ENCODE results near the gene SLF2. TPM values are rescaled to one million over a fixed set of nuclear protein-coding genes. Genes with fewer than 3 reads are reported as not detected.
"Not testable (repeated sequence)": the region's sequence is repeated elsewhere in the genome, so short reads cannot be mapped to it uniquely, and the experiment has no call there.

Gene SLF2
- total RNA-seq, 1 donor from 2014 or later, result 15.0 TPM

DNA sequence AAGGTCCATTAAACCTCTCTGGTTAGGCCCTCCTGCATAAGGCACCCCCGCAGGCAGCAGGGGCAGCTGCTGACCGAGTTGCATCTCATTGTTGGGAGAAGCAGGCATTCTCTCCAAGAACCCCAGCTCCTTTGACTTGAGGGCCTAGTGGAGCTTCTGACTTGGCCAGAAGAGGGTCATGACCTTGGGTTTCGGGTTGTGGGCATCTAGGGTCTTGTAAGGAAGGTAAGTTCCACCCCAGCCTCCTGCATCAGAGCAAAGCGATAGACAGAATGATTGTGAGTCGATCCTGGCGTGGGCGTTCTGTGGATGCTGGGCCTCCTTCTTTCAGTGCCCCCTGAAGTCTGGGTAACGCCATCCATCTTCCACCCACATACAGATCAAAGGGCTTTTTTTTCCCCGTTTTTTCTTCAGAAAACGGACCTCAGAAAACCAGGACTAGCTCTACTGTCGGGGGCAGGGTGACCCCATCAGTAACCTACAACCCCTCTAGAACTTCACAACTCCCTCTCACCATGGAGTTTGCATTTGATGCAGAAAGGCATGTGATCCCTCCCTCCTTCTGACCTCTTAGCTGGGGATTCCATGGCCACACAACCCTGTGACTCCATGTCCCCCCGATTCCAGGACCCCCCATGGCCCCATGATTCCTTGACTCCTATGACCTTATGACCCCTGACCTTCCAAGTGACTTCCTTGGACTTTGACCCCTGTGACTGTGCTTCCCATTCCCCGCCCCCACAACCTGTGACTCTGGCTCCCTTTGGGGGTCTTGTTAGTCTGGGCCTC lies 59.5 kb downstream of the SLF2 start:
- DNase-seq (no peak), ATAC-seq (ENCODE audit: poor library complexity) (no peak)
- intact Hi-C loops (cut with DNase I), result no loop called here

DNA sequence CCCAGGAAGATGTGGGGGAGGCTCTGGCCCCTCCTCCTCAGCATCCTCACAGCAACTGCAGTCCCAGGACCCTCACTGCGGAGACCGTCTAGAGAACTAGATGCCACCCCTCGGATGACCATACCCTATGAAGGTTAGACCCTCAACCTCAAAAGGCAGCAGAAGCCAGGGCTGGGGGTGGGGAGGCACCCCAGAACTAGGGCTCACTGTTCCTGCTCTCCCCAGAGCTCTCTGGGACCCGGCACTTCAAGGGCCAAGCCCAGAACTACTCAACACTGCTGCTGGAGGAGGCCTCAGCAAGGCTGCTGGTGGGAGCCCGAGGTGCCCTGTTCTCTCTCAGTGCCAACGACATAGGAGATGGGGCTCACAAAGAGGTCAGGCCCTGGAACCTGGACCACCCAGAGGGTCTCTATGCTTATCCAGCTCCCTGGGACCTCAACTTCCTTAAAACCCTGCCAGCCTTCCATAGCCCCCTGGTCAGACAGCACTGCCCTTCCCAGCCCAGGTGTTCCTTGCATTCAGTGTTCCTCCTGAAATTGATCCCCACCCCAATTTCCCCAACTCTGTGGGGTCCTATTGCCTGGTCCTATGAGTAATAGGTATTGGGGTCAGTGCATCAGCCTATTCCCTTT lies 60.3 kb downstream of the SLF2 start:
- intact Hi-C loops (cut with DNase I), result no loop called here
- DNase-seq (no peak), ATAC-seq (ENCODE audit: poor library complexity) (no peak)

DNA sequence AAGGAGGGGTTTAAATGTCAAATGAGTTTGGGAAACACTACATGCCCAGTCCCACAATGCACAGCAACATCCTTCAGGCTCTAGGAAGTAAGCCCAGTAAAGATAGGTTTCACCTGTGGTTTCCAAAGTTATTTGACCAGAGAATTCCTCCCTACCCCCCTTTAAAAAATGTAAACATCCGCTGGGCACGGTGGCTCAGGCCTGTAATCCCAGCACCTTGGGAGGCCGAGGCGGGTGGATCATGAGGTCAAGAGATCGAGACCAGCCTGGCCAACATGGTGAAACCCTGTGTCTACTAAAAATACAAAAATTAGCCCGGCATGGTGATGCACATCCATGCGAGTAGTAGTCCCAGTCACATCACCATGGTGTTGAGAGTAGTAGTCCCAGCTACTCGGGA lies 62.6 kb downstream of the SLF2 start:
- DNase-seq; ATAC-seq (ENCODE audit: poor library complexity); intact Hi-C loops (cut with DNase I): not testable (repeated sequence)

DNA sequence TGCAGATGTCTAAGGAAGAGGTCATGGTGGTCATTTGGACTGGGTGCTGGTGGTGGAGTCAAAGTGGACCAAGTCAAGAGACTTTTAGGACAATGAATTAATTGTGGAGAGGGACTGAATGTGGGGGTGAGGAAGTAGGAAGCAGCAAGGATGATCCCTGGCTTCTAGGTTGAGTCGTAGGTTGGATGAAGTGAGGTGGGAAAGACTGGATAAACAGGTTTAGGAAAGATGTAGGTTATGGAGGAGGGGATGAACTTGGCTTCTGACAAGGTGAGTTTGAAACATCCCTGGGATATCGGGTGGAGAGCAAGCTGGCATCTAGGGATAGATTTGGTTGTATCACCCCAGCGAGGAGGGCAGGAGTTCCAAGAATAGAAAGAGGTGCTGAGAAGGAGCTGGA lies 64.1 kb downstream of the SLF2 start:
- DNase-seq, result no peak
- ATAC-seq (ENCODE audit: poor library complexity), result no peak

DNA sequence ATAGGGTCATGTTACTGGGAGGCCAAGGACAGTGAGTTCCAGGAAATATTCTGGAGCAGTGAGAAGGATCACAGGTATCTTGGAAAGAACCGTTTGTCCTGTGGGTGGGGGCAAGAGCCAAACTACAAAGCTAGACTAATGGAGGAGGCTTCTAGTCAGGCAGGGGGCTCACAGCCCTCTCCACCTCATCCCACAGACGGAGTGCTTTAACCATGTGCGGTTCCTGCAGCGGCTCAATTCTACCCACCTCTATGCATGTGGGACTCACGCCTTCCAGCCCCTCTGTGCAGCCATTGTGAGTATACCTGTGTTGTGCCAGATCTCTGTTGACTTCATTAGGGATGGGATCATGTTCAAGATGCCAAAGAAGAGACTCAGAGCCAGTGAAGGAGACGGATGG lies 64.7 kb downstream of the SLF2 start:
- ATAC-seq (ENCODE audit: poor library complexity) (no peak), DNase-seq (no peak)
- intact Hi-C loops (cut with DNase I), result no loop called here

More for the DNA sequence above, 64.1 kb downstream of the SLF2 start:
- intact Hi-C loops (cut with DNase I), result no loop called here

DNA sequence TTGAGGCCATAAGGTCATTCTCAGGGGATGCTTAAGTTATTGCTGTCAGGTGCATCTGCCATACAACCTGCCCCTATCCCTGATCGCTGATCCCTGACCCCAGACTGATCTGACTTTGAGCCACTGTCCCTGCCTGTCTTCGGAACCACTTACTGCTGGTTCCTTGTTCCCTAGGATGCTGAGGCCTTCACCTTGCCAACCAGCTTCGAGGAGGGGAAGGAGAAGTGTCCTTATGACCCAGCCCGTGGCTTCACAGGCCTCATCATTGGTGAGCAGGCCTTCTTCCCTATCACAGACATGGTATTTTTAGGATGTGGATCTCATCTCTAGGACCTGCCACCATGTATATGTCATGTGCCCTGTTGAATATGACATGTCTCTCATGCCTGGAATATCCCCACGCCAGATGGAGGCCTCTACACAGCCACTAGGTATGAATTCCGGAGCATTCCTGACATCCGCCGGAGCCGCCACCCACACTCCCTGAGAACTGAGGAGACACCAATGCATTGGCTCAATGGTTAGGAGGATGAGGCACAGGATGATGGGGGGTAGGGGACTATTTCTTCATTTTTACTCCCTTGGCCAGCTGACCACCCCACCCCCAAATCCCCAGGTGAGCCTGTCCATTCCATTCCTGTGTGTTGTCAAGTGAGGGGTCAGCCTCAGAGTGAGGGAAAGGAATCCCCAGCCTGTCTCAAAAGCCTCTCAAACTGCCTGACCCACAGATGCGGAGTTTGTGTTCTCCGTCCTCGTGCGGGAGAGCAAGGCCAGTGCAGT lies 65.5 kb downstream of the SLF2 start:
- no peak for DNase-seq
- ATAC-seq (ENCODE audit: poor library complexity), result no peak
- intact Hi-C loops (cut with DNase I), result no loop called here

DNA sequence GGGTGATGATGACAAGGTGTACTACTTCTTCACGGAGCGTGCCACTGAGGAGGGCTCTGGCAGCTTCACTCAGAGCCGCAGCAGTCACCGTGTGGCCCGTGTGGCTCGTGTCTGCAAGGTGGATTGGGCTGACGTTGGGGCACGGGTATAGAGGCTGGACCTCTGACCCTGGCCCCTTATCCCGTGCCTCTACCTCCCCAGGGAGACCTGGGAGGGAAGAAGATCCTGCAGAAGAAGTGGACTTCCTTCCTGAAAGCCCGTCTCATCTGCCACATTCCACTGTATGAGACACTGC lies 66.1 kb downstream of the SLF2 start:
- no peak for DNase-seq

DNA sequence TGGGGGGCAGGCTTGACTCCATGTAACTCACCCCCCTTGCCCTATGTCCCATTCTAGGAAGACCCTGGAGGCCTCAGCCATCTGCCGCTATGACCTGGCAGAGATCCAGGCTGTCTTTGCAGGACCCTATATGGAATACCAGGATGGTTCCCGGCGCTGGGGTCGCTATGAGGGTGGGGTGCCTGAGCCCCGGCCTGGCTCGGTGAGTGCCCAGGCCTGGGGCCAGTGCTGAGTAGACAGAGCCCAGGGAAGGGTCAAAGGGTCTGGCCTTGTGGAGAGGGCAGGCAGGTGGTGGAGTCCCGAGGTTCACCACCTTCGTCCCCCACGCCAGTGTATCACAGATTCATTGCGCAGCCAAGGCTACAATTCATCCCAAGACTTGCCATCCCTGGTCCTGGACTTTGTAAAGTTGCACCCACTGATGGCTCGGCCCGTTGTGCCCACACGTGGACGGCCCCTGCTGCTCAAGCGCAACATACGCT lies 67.1 kb downstream of the SLF2 start:
- DNase-seq (no peak), ATAC-seq (ENCODE audit: poor library complexity) (no peak)
- intact Hi-C loops (cut with DNase I), result no loop called here

More for the DNA sequence above, 66.1 kb downstream of the SLF2 start:
- intact Hi-C loops (cut with DNase I), result no loop called here
- no peak for ATAC-seq (ENCODE audit: poor library complexity)

DNA sequence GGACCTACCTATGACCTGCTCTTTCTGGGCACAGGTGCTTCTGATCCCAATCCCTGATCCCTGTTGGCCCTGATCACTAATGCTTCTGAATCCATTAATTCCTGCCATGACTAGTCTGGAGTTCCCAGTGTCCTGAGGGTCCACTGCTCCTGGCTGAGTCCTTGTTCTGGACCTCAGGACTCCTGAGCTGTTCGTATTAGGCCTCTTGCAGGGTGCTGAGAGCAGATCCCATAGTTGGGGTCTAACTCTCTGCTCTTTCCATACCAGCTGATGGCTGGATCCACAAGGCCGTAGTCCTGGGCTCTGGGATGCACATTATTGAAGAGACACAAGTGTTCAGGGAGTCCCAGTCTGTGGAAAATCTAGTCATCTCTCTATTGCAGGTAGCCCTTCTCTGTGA lies 67.5 kb downstream of the SLF2 start:
- ATAC-seq (ENCODE audit: poor library complexity) (no peak), DNase-seq (no peak)
- intact Hi-C loops (cut with DNase I), result no loop called here

DNA sequence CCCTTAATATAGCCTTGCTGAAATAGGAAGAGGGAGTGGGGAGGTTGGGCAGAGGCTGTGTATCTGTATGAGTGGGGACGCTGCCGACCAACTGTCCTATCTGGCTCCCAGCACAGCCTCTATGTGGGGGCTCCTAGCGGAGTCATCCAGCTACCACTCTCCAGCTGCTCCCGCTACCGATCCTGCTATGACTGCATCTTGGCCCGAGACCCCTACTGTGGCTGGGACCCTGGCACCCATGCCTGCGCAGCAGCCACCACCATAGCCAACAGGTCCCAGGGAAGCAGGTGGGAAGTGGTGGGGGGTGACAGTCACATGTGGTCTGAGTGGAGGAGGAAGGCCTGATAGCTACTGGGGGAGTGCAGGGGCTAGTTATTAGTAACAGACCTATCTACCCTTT lies 67.9 kb downstream of the SLF2 start:
- ATAC-seq (ENCODE audit: poor library complexity) (no peak), DNase-seq (no peak)
- intact Hi-C loops (cut with DNase I), result no loop called here

DNA sequence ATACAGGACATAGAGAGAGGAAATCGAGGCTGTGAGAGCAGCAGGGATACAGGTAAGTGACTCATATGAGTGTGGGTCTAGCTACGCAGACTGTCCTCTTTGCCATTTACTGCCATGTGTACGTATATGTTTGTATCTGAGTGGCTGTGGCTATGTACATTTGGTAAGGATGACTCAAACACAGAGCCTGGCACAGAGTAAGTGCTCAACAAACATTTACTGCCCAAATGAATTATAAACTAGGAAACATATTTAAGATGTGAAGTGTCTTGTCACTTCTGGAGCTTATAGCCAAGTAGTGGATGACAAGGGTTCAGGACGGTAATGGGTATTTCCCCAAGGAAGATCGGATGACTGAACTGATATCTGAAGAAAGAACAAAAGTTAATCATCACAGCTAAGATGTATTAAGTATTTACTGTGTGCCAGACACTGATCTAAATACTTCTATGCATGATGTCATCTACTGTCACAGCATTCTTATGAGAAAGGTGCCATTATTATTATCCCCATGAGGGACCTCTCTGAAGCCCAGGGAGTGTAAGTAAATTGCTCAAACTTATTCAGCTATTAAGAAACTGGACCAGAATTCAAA lies 68.5 kb downstream of the SLF2 start:
- ATAC-seq (ENCODE audit: poor library complexity) (no peak), DNase-seq (no peak)
- intact Hi-C loops (cut with DNase I), result no loop called here

DNA sequence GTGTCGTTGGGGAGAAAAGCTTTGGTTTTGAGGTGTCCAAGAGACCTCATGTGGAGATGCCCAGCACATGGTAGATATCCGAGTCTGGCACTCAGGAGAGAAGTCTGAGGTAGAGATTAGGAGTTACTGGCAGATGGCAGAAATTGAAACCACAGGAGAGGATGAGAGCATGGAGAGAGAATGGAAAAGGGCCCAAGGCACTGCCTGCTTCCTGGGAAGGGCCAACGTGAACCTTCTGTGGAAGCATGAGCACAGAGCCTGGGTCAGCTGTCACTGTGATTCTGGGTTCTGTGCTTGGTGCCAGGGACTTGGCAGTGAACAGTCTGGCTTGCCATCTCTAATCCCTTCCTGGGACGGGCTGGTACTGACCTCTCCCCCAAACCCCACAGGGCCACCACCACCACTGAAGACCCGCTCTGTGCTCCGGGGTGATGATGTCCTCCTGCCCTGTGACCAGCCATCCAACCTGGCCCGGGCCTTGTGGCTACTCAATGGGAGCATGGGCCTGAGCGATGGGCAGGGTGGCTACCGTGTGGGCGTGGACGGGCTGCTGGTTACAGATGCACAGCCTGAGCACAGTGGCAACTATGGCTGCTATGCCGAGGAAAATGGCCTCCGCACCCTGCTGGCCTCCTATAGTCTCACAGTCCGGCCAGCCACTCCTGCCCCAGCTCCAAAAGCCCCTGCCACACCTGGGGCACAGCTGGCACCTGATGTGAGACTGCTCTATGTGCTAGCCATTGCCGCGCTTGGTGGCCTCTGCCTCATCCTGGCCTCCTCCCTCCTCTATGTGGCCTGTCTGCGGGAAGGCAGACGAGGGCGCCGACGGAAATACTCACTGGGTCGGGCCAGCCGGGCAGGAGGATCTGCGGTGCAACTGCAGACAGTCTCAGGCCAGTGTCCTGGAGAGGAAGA lies 70.4 kb downstream of the SLF2 start:
- intact Hi-C loops (cut with DNase I), result no loop called here
- DNase-seq, result no peak
- no peak for ATAC-seq (ENCODE audit: poor library complexity)

DNA sequence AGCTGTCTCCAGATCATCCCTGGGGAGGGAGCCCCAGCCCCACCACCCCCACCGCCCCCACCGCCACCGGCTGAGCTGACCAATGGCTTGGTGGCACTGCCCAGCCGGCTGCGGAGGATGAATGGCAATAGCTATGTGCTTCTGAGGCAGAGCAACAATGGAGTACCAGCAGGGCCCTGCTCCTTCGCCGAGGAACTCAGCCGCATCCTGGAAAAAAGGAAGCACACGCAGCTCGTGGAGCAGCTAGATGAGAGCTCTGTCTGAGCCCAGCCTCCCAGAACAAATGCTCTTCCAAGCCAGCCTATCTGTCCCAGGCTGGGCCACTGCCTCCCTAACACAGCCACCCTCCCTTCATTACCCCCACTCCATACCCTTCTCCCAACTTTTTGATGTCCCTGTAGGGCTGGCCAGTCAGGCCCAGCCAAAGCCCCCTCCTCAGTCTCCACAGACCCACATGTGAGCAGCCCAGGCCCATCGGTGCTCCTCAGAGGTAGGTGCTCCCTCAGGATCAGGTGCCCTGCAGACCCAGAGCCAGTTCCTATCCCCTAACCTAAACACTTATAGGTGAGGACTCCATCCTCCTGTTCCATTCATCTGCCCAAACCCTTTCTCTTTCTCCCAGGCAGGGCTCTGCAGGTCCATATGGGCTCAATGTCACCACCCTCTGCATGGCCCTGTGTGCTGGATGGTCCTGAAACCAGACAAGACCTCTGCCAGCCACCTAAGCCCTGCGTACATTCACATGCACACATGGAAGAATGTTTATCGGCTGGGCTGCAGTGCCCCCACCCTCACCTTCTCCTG lies 71.3 kb downstream of the SLF2 start:
- intact Hi-C loops (cut with DNase I), result no loop called here
- ATAC-seq (ENCODE audit: poor library complexity) (no peak), DNase-seq (no peak)

DNA sequence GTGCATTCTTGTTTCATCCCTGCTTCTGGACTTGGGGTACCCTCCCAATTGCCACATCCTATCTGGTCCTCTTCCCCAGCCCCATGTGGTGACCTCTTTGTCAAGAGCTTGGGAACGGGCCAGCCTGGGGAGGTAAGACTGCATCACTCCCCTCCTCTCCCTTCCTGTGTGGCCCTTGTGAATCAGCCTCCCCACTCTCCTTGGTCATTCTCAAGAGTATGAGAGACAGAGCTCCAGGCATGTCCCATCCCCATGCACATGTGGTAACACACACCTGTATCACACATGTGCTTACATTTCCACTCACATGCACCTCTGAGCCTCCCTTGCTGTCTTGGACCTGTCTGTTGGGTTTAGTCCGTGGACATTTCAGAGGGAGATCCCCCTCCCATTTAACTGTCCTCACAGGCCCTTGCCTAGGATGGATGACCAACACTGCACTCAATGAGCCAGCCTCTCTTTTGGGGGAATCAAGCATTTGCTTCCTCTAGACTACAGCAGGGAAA lies 72.0 kb downstream of the SLF2 start:
- intact Hi-C loops (cut with DNase I), result no loop called here
- DNase-seq, result no peak

DNA sequence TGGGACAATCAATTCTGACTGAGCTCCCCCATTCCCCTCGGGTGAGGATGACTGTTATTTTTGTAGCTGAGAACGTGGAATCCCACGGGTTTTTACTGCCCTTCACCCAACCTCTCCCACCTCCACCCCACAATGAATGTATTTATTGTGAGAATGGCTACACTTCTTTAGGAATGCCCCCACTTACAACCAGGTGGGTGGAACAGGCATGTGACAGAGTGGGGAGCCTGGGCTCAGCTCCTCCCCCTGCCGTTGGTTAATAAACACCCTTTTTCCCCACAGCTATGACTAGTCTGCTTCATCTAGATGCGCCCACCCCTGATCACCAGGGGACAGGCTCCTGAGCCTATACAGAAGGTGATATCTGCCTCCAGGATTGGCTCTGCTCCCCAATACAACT lies 72.6 kb downstream of the SLF2 start:
- no peak for DNase-seq
- intact Hi-C loops (cut with DNase I), result no loop called here
- no peak for ATAC-seq (ENCODE audit: poor library complexity)

More for the DNA sequence above, 72.0 kb downstream of the SLF2 start:
- no peak for ATAC-seq (ENCODE audit: poor library complexity)

DNA sequence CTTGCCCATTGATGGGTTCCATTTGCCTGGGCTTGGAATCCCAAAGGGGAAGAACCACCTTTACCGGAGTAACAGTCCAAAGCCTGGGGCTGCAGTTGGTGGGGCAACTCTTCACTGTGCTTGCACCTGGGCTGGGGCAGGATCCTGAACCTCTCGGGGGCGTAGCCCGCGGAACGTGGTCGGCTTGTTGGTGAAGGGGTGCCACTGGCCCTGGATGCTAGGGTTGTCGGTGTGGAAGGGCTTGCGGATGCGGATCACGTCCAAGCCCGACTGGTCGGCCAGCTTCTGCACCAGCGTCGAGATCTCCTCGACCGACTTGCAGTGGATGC lies 73.8 kb downstream of the SLF2 start:
- intact Hi-C loops (cut with DNase I), result no loop called here
- ATAC-seq (ENCODE audit: poor library complexity) (no peak), DNase-seq (no peak)

DNA sequence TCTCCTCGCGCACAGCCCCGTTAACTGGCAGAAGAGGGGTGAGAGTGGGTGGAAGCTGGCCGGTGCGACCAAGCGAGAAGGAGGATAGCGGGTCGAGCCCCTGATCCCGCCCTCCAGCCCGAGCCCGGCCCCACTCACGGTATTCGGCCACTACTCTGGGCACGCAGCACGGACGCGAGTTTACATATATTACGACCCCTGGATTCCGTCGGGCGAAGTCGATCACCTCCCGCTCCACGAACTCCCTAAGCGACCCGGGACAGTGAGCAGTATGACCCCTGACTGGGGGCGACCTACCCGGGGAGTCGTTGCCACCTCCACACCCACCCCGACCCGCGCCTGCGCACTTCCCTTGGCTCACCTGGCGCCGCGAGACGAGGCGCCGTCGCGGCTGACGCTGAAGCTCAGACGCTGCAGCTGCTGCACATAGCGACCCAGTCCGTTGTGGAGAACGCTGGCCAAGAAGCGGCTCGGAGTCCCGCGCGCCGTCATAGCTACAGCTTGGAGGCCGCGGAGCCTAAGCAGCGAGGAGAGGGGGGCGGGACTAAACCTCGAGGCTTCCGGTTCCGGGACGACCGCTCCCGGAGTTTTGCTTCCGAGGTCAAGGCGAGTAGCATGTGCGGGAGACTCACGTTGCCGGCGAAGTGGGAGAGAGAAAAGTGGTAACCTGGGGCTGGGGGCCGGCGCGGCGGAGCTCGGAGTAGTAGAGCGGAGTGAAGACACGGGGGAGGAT lies 74.4 kb downstream of the SLF2 start, which contains the start of the genes MRPL43 and TWNK:
MRPL43 (minus strand) TSS at position 546 of the 733 bp plus-strand sequence; CDS start at position 492, 54 bp downstream.
TWNK (plus strand) TSS at position 592 of the 733 bp plus-strand sequence. CDS start 668 bp downstream, outside the sequence.
- DNase-seq (peak; percentile 92), ATAC-seq (ENCODE audit: poor library complexity) (peak; percentile 94)
- intact Hi-C loops (cut with DNase I), result no loop called here
